ENCODE results near the gene NCSTN.

The NCSTN gene

DNA sequence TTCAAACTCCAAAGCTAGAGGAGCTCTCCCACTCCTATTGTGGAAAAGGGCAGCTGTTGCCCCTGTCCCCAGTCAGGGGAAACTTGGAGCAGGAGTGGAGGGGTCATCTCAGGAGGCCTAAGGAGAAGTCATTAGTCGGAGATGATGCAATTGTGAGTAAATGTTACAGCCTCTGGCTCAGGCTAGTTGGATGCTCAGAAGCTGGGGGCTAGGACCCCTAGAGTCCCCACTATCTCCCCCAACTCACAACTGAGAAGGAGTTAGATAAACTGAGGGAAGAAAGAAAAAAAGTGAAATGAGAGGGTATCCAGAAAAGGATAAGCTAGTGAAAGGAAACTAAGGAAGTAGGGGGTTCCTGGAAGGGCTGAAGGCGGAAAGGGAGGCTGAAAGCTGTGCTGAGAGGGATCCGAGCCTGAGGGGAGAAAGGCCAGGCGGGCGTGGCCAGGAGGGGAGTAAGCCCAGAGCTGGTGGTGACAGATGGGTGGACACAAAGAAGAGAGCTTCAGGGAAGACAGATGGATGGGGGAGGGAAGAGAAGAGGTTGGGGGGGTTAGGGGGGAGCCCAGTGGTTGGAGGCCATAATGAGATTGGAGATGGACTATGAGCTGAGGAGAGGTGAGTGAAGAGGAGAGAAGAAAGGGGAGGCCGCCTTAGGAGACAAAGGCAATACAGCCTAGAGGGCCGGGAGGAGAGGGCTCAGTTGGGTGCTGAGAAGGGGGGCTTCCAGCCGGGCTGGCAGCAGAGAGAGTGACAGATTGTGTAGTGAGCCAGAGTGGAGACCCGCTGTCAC, 19.2 kb downstream of the NCSTN start:
- no peak overlapping the region for H3K4me3 ChIP-seq (replicated peaks in 1 of 2; ENCODE audit: low read depth in 2 of 2, low read length in 2 of 2)
- TF ChIP-seq, protein P1, sequence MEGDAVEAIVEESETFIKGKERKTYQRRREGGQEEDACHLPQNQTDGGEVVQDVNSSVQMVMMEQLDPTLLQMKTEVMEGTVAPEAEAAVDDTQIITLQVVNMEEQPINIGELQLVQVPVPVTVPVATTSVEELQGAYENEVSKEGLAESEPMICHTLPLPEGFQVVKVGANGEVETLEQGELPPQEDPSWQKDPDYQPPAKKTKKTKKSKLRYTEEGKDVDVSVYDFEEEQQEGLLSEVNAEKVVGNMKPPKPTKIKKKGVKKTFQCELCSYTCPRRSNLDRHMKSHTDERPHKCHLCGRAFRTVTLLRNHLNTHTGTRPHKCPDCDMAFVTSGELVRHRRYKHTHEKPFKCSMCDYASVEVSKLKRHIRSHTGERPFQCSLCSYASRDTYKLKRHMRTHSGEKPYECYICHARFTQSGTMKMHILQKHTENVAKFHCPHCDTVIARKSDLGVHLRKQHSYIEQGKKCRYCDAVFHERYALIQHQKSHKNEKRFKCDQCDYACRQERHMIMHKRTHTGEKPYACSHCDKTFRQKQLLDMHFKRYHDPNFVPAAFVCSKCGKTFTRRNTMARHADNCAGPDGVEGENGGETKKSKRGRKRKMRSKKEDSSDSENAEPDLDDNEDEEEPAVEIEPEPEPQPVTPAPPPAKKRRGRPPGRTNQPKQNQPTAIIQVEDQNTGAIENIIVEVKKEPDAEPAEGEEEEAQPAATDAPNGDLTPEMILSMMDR (IDR thresholded peaks at IDR 0.05; ENCODE audit: low read depth, low read length): no peak
- no peak for DNase-seq (ENCODE audit: low read depth in 2 of 2)

DNA sequence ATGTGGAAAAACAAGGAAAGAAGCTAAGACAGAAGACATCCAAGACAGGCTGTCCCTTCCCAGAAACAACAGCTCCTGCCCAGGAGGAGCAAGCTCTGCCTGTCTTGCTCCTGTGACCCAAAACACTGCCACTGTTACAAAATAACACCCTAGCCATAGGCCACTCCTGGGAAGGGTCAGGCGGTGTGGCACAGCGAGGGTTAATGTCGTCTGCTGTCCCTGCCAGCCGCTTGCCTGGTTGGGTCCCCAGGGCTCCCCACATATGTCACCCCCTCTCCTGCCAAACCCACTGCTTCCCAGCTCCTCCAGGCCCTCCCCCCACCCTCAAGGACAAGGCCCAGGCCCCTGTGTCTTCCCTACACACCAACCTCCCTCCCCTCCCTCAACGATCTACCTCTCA, 19.8 kb downstream of the NCSTN start:
- TF ChIP-seq, protein P1 (IDR thresholded peaks at IDR 0.05; ENCODE audit: low read depth, low read length): no peak
- DNase-seq (ENCODE audit: low read depth in 2 of 2): no peak
- H3K4me3 ChIP-seq (replicated peaks in 1 of 2; ENCODE audit: low read depth in 2 of 2, low read length in 2 of 2): no peak overlapping the region

DNA sequence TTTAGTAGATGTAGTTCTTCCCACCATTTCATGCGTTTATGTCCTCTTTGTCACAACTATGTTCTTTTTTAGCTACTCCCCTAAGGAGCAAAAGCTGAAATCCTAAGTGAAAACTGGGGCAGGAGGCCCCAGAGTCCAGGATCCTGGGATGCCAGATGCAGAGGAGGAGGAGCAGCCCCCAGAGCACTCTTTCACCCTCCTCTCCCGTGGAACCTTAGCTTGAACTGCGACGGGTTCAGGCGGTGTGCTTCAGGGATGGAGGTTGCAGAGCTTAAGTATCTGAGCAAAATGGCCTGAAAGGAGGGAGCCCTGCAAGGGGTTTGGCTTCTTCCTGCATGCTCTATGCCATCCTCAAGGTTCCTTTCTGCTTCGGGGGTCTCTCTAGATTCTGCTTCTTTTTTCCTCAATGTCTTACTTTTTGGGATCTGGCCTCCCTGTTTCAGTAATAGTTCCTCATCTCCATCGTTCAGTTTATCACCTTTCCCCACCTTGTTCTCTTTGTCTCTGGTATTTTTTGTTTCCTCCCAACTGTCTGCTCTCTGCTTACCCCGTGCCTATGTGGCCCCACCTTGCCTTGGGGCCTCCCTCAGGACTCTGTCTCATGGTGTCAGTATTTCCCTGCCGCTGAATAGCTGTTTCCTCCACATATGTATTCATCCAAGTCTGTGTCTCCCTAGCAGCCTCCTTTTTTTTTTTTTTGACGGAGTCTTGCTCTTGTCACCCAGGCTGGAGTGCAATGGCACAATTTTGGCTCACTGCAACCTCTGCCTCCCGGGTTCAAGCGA, 21.0 kb downstream of the NCSTN start:
- no peak overlapping the region for H3K4me3 ChIP-seq (replicated peaks in 1 of 2; ENCODE audit: low read depth in 2 of 2, low read length in 2 of 2)
- TF ChIP-seq, protein P1 (IDR thresholded peaks at IDR 0.05; ENCODE audit: low read depth, low read length): no peak
- DNase-seq (ENCODE audit: low read depth in 2 of 2): no peak

DNA sequence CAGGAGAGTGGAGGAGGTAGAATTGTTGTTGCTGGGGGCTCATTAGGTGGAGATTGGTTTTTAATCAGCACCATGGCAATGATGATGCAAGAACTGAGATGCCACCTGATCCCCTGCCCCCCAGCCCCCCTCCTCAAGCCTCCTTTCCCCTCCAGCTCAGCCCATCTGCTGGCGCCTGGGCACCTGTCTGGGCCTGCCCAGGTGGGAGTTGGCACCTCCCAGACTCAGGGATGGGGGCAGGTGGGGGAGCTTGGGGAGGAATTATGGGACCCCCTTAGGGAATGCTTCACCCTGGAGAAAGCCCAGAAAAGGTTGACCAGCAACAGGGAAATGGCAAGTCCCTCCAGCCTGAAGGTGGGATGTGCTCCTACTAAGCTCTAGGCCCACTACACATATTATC, 22.1 kb downstream of the NCSTN start:
- no peak for DNase-seq (ENCODE audit: low read depth in 2 of 2)
- TF ChIP-seq, protein P1 (IDR thresholded peaks at IDR 0.05; ENCODE audit: low read depth, low read length): no peak
- H3K4me3 ChIP-seq (replicated peaks in 1 of 2; ENCODE audit: low read depth in 2 of 2, low read length in 2 of 2): no peak overlapping the region

DNA sequence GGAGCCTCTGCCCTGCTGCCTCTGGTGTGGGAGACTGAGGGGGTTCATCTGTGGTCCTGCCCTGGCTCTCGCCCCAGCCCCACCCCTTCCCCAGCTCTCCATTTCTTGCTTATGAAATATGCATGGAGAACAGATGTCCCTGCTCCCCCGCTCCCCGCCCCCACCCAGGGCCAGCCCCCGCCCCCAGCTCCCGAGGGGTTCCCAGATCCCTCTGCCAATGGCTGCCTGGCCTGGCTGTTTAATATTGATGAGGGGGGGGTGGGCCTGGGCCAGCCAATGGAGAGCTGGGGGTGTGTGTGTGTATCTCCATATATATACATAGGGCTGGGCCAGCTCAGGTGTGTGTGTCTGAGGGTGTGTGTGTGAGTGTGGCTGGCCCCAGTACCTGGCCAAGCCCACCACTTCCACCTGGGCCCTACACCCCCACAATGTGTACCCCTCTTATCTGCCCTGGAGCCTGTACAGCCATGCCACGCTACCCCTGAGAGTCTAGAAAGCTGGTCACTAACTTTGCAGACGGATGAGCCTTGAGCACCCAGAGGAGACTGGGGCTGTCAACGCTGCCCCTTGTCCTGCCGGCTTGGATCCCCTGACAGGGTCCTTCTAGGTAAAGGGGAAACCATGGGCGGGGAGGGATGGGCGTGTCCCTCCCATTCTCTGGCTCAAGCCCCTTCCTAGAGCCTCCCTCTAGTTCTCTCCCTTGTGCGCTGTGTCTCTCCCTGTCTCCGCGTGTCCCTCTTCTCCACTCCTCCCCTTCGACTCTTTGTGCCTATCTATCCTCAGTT, 23.7 kb downstream of the NCSTN start, which contains the start of gene NHLH1:
NHLH1 (plus strand) TSS at position 341 of the 785 bp plus-strand sequence. CDS start 3,661 bp downstream, outside the sequence.
- H3K4me3 ChIP-seq (replicated peaks in 1 of 2; ENCODE audit: low read depth in 2 of 2, low read length in 2 of 2): no peak within 1 kb of the TSS
- TF ChIP-seq, protein P1 (IDR thresholded peaks at IDR 0.05; ENCODE audit: low read depth, low read length): no peak
- no peak for DNase-seq (ENCODE audit: low read depth in 2 of 2)

DNA sequence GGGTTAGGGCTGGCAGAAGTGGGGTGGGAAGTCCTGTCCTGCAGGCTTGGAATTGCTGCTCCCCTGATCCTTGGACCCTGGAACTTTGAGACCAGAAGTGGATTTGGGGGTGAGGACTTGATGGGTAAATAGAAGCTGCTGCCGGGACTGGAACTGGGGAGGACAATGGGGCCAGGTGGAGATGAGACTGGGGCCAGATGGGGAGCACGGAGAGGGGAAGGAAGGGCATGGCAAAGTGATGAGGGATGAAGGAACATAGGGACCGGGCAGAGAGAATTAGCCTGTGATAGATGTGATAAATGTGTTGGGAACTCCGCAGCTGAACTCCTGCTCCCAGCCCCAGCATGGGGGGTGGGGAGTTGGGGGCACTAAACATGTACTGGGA, 24.3 kb downstream of the NCSTN start:
- TF ChIP-seq, protein P1 (IDR thresholded peaks at IDR 0.05; ENCODE audit: low read depth, low read length): no peak
- no peak overlapping the region for H3K4me3 ChIP-seq (replicated peaks in 1 of 2; ENCODE audit: low read depth in 2 of 2, low read length in 2 of 2)
- DNase-seq (ENCODE audit: low read depth in 2 of 2): no peak

Data from cardiac fibroblast (primary cell).